Esophagus mucosa (tissue), 1 donor: ENCODE results near the gene TGFBR3. TPM values are rescaled to one million over a fixed set of nuclear protein-coding genes. Genes with fewer than 3 reads are reported as not detected.

Source experiments
- ATAC-seq: fragments of 200-7000 bp; cut with Tn5 transposase; one replicate; pipeline ENCODE4 v1.9.1; 2020
- total RNA-seq: library from RNA; stranded (reverse); gene quantifications from one replicate; pipeline ENCODE4 v1.2.4, GENCODE V29; 2023
- donor health status: DM: yes; HTN: yes; CAD: no.

TGFBR3 gene
- total RNA-seq, 1 donor from 2014 or later = 10.4 TPM

- ATAC-seq = peak; percentile 89
Measured at GRCh38 chr1:91730801-91731732, 154.9 kb downstream of the TGFBR3 start.

- ATAC-seq = no peak
Measured at GRCh38 chr1:91729621-91730358, 156.2 kb downstream of the TGFBR3 start.

DNA sequence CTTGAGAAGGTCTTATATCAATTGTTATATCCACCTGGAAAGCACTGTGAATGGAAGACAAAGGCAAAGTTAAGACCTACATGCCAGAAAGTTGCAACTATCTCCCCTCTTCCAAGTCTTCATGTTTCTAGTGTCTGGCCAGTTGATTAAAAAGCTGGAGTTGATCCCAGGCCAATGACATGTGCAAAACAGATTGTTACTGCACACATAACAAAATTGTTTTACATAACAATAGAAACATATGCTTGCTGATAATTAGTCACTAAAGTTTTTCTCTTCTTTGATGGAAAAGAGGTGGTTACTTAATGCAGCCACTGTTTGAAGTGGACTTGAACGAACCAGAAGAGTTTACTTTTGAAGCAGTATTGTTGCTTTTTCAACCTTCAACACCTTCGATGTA is 158.2 kb downstream of the TGFBR3 start:
- no peak for ATAC-seq

- ATAC-seq = no peak
Measured at GRCh38 chr1:91725989-91726721, 159.8 kb downstream of the TGFBR3 start.

DNA sequence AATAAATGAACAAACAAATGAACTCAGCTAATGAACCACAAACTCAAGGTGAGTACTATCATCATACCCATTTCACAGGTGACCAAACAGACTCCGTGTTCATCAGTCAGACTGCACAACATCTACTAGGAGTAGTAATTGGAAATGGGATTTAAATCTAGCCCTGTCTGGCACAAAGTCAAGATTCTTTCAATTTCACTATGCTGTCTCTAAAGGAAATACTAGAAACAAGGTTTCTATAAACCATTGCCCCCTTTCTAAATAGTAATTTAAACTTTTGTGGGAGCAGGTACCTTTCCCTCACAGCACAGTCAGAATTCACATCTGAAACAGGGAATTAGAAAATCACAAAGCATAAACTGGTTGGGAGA is 160.3 kb downstream of the TGFBR3 start:
- ATAC-seq = no peak

GRCh38 chr1:91724644-91725043 is 161.3 kb downstream of the TGFBR3 start:
- ATAC-seq = no peak

- no peak for ATAC-seq
Measured at GRCh38 chr1:91724231-91724630, 161.7 kb downstream of the TGFBR3 start.

DNA sequence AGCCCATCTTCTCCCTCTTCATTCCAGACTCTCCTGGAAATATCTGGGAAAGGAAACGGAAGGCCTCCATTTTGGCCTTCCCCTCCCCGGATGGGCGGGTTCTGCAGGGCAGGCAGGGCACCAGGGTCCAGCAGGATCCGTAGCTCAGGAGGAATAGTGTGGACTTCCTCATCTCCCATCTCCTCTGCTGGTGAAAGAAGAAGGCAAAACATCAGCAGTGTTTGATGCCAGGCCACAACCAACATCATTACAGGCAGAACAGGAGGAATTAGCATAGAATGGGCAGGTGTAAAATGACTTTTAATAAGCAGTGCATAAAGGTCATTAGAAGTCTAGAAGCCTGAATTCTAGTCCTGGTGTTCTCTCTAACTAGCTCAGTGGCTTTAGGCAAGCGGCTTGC is 165.9 kb downstream of the TGFBR3 start:
- no peak for ATAC-seq

DNA sequence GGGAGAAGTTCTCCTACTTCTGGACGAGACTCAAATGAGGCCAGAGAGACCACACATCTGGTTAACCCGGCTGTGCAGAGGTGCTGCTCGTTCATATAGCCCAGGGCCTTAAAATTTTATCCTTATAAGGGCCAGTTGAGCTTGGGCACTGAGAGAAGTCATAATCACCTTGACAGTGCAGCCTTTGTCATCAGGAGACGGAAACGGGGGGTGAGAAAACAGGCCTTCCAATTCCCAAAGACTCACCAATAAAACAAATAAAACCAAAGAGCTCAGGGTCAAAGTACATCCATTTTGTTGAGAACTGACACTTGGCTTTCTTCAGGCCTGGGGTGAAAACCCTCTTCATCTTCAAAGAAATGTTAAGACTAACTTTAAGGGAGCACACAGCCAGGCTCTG is 167.1 kb downstream of the TGFBR3 start:
- ATAC-seq = no peak

GRCh38 chr1:91718368-91718767 is 167.6 kb downstream of the TGFBR3 start:
- no peak for ATAC-seq

DNA sequence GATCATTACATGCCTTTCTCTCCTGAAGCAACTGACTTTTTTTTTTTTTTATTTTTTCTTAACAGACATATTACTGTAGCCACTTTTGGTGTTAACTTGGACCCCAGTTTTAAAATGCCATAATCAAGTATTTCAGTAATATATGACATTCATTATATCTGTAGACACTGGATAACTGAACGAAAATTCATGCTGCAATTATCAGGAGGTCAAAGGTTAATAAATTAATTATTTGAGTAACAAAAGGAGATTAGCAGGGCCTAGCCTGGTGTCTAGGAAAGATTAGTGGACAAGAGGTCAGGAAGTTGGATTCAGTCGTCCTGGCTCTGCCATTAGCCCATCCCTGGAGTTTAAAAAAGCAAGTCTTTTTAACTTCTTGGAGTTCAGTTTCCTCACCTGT is 168.1 kb downstream of the TGFBR3 start:
- no peak for ATAC-seq

DNA sequence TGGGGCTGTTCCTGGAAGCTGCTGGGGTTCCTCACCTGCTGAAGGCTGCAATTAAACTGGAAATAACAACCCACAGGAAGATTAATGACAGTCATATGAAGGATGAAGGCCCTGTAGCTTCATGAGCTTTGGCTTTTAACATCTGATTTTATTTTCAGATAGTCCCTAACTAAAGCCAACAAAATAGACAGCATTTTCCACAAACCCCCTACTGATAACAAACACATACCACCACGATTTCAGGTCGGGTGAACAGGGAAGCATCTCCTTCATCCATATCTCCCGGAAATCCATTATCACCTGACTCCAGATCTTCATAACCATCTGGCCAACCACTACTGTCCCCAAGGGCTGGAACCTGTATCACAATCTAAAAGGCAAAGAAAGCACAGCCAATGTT is 169.6 kb downstream of the TGFBR3 start:
- ATAC-seq = no peak

GRCh38 chr1:91715416-91716000 is 170.4 kb downstream of the TGFBR3 start:
- no peak for ATAC-seq

DNA sequence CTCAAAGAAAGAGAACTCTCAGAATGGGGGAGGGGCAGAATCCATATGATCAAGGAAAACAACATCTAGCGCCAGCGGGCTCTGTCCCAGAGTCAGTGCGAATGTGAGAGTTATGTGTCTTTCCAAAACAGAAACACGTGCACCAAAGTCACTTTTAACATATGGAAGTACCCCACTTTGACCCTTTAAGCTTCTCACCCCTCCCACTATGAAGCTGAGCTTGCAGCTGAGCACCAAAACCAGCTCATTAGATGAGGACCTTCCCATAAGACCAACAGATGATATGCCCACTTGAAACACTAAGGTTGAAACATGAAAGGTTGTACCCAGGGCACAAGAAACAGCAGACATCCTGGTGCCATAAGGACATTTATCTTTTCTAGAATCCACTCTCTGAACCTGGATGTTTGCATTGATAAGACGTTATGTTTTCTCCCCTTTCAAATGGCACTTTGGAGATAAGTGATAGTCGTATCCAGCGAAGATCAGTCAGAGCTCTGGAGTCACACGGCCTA is 171.0 kb downstream of the TGFBR3 start:
- ATAC-seq = no peak

GRCh38 chr1:91712981-91713841 is 172.7 kb downstream of the TGFBR3 start:
- ATAC-seq = no peak

- no peak for ATAC-seq
Measured at GRCh38 chr1:91712393-91712792, 173.6 kb downstream of the TGFBR3 start.

- ATAC-seq = no peak
Measured at GRCh38 chr1:91711504-91712247, 174.3 kb downstream of the TGFBR3 start.

DNA sequence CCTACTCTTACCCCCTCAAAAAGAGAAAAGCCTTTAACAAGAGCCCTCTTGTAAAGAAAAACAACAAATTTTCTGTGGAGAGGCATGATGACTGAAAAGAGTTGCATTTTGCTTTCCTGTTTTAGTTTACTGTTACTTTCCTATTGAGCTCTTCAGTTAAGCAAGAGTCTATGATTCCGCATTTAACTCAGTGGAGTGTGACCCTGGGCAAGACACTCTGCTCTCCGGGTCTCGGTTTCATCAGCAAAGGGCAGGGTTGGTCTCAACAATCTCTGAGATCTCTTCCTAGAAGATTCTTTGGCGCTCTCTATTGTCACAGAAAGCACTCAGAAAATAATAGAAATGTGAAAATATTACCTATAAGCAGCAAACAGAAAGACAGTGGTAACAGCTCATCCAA is 175.7 kb downstream of the TGFBR3 start:
- no peak for ATAC-seq

GRCh38 chr1:91708691-91709090 is 177.3 kb downstream of the TGFBR3 start:
- no peak for ATAC-seq

DNA sequence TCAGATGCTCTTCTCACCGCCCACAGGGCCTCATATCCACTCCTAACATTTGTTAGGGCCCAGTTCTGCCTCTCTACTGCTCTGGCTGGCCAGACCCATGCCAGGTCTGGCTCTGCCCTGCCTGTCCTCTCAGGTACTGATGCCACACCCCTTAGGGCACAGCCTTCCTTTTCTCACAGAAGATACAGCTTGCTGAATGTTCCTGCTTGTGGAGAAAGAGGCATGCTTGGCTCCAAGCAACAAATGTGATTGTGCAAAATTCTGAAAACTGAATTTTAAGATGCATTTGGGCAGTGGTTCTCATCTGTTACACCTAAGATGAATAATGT is 178.1 kb downstream of the TGFBR3 start:
- ATAC-seq = peak; percentile 49
